KOPT-K1 (cell line): Measurements from ENCODE around the gene CTSW.

Source experiments
- H3K27ac ChIP-seq: fragments of 200-600 bp; sonication (generic); 2 replicates; pipeline ENCODE4 v1.5.1; 2016; ENCODE audit warnings: antibody characterized with exemption, mild to moderate bottlenecking, low read depth, low read length; ENCODE audit not compliant: poor library complexity, severe bottlenecking
- H3K36me3 ChIP-seq: fragments of 200-600 bp; sonication (generic); 2 replicates; pipeline ENCODE4 v1.5.1; 2017; ENCODE audit warnings: antibody characterized with exemption, mild to moderate bottlenecking, low read length, moderate library complexity; ENCODE audit not compliant: insufficient read depth
- H3K9me3 ChIP-seq: fragments of 200-600 bp; sonication (generic); 2 replicates; pipeline ENCODE4 v1.5.1; 2017; ENCODE audit warnings: antibody characterized with exemption, low read length, mild to moderate bottlenecking; ENCODE audit not compliant: insufficient read depth, poor library complexity, severe bottlenecking

The CTSW gene

GRCh38 chr11:65917434-65918210 lies 38.0 kb downstream of the CTSW start:
- Histone ChIP-seq H3K27ac (peak overlapping the region; percentile 90), H3K9me3 (no peaks in the 10 kb centered on the region), H3K36me3 (peaks cover 20% of the 10 kb centered on the region)

GRCh38 chr11:65918211-65919140 lies 38.8 kb downstream of the CTSW start, which contains the start of gene C11orf68:
Gene C11orf68 (minus strand): TSS chr11:65919062. CDS start chr11:65919031, 31 bp downstream.
- Histone ChIP-seq H3K27ac (peak within 1 kb of the TSS; percentile 90), H3K36me3 (peaks cover 29% of the 10 kb centered on the region)

GRCh38 chr11:65919141-65919572 lies 39.5 kb downstream of the CTSW start, which contains the start of gene DRAP1:
Gene DRAP1 (plus strand): TSS chr11:65919426. CDS start chr11:65919502, 76 bp downstream.
- no peaks in the 10 kb centered on the region for H3K9me3 ChIP-seq
- peak within 1 kb of the TSS; percentile 90 for H3K27ac ChIP-seq
- peaks cover 31% of the 10 kb centered on the region for H3K36me3 ChIP-seq

More at GRCh38 chr11:65918211-65919140, 38.8 kb downstream of the CTSW start, which contains the start of gene C11orf68:
- no peaks in the 10 kb centered on the region for H3K9me3 ChIP-seq

DNA sequence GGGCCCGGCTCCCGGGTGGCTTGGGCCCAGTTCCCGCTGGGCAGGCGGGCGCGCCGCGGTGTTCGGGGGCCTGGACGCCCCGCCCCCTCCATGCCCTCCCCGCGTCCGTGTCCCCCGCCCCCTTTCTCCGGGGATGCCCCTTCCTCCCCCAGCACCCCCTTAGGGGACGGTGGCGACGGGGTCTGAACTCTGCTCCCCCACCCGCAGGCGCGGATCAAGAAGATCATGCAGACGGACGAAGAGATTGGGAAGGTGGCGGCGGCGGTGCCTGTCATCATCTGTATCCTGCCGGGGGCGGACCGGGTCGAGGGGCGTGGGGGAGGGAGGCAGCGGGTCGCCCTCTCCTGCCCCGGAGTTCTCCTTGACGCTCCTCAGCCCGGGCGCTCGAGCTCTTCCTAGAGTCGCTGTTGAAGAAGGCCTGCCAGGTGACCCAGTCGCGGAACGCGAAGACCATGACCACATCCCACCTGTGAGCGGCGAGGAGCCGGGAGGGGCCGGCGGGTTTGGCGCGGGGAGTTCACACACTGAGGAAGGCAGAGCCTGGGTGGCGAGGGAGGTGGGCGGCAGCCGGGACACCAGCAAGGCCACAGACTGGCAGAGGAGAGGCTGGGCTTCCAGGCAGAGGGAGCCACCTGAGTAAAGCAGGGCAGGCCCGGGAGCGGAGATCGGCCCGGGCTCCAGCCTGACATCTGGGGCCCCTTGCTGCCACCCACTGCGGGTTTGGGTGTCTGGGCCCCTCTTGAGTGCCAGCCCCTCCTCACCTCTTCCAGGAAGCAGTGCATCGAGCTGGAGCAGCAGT lies 40.1 kb downstream of the CTSW start:
- no peaks in the 10 kb centered on the region for H3K9me3 ChIP-seq
- peaks cover 37% of the 10 kb centered on the region for H3K36me3 ChIP-seq
- peak overlapping the region; percentile 84 for H3K27ac ChIP-seq

- Histone ChIP-seq H3K9me3 (no peaks in the 10 kb centered on the region), H3K27ac (peak overlapping the region; percentile 84), H3K36me3 (peaks cover 42% of the 10 kb centered on the region)
Observed at GRCh38 chr11:65920372-65920802, 40.8 kb downstream of the CTSW start.

- H3K36me3 ChIP-seq = peaks cover 43% of the 10 kb centered on the region
- no peaks in the 10 kb centered on the region for H3K9me3 ChIP-seq
- peak overlapping the region; percentile 84 for H3K27ac ChIP-seq
Observed at GRCh38 chr11:65921033-65921555, 41.5 kb downstream of the CTSW start.

DNA sequence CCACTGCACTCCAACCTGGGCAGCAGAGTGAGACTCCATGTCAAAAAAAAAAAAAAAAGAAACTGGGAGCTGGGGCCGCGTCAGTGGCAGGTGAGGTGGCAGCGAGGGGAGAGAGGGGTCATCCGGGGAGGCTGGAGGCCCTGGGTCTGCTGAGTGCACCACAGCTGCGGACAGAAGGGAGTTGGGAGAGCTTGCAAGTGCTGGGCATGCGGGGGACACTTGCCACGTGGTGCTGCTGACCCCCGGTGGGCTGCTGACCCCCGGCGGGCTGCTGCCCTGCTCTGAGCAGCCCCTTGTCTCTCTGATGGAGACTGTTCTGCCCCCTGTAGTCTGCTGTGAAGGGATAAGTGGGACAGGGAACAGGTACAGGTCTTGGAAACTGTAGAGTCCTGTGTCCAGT lies 42.2 kb downstream of the CTSW start:
- Histone ChIP-seq H3K9me3 (no peaks in the 10 kb centered on the region), H3K27ac (no peak overlapping the region), H3K36me3 (peaks cover 43% of the 10 kb centered on the region)

GRCh38 chr11:65922565-65922964 lies 42.9 kb downstream of the CTSW start:
- no peaks in the 10 kb centered on the region for H3K9me3 ChIP-seq
- peaks cover 43% of the 10 kb centered on the region for H3K36me3 ChIP-seq
- H3K27ac ChIP-seq = no peak overlapping the region

DNA sequence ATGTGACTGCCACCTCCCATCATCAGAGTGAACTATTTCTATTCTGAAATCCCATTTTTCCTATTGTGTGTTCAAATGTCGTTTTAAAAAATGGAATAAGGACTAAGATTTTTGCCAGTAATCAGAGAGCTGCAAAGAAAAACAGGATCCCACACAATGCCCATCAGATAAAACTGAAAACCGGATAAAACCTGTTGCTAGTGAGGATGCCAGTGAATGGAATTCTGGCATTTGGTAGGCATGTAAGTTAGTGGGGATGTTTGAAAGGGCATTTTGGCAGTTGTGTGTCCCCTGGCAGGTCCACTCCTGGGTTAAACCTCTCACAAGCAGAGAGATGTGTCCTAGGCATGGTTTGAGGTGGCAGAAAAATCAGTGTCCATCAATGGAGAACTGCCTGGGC lies 45.8 kb downstream of the CTSW start:
- Histone ChIP-seq H3K27ac (no peak overlapping the region), H3K9me3 (no peaks in the 10 kb centered on the region), H3K36me3 (peaks cover 43% of the 10 kb centered on the region)

DNA sequence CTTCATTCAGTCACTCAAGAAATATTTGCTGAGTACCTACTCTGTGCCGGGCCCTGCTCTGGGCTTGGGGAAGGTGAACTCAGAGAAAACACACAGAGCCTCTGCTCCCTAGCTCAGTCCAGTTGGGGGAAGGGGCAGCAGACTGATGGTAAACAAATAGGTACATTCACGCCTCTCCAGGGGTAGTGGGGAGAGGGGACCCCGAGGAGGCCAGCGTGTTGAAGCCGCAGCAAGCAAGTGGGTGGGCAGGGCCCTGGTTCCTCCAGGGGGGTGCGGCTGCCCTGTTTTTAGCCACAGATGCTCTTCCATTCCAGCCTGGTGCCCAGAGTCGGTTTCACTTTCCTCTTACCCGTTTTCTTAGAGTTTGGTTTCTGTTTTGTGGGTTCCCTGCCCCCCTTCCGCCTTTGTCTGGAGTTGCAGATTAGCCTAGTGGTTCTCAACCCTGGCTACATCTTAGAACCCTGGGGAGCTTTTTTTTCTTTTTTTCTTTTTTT lies 48.3 kb downstream of the CTSW start:
- Histone ChIP-seq H3K36me3 (peaks cover 19% of the 10 kb centered on the region), H3K27ac (peak overlapping the region; percentile 96), H3K9me3 (no peaks in the 10 kb centered on the region)

GRCh38 chr11:65928667-65929066 lies 49.0 kb downstream of the CTSW start:
- H3K9me3 ChIP-seq = no peaks in the 10 kb centered on the region
- H3K36me3 ChIP-seq = peaks cover 12% of the 10 kb centered on the region; the same call in 1 of the 2 replicates
- peak overlapping the region; percentile 96 for H3K27ac ChIP-seq

DNA sequence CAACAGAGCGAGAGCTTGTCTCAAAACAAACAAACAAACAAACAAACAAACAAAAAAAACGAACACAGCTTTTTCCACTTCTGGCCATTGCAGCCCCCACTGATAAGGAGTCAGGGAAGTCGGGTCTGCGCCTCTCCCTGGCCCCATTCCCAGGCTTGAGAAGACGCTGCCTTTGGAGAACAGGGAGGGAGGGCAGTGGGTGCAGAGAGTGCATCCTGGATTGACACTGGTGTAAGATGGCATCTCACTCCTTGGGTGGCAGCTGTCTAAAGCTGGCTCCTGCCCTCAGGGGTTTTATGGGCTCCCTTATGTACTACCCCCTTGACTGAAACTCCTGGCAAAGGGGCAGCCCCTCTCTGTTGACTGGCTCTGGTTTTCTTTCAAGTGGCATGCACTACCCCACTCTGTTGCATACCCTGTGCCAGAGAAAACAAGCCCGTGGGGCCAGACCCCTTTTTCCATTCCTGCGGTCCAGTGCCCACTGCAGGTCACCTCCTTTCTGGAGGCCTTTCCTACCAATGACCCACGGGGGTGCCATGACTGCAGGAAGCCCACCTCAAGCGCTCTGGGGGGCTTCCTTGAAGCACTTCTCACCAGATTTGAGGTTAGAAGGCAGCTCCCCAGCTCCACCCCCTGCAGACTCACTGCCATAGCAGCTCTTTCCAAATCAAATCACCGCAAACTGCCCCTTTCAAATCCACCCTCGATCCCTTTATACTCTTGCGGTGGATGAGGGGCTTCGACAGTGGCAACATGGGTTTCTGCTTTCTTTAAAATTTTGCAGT lies 52.3 kb downstream of the CTSW start:
- no peaks in the 10 kb centered on the region for H3K36me3 ChIP-seq
- no peaks in the 10 kb centered on the region for H3K9me3 ChIP-seq
- peak overlapping the region; percentile 37 for H3K27ac ChIP-seq

- no peaks in the 10 kb centered on the region for H3K9me3 ChIP-seq
- H3K36me3 ChIP-seq = no peaks in the 10 kb centered on the region
- no peak overlapping the region for H3K27ac ChIP-seq
Observed at GRCh38 chr11:65932558-65932919, 52.9 kb downstream of the CTSW start.
